IMR-90 (cell line): ENCODE results near the gene LYZ. TPM values are rescaled to one million over a fixed set of nuclear protein-coding genes. Genes with fewer than 3 reads are reported as not detected.

ENCODE experiments used
- ATAC-seq: fragments of 200-7000 bp; cut with Tn5 transposase; 2 replicates; pipeline ENCODE4 v1.9.1; 2020; ENCODE audit warnings: low read depth, mild to moderate bottlenecking, moderate library complexity
- BruUV-seq: library from RNA; stranded (reverse); fragments of 400-500 nt; replicated peaks from 2 replicates; lab custom pipeline; 2021; lab: Mats Ljungman, UMichigan
- CTCF ChIA-PET: fragments of 300-600 bp; formaldehyde crosslinking; extraction: SDS; loops from one replicate; lab custom pipeline; 2021; ENCODE audit warnings: antibody characterized with exemption; lab: Yijun Ruan, JAX
- POLR2A ChIA-PET: fragments of 300-600 bp; sonication (Branson Sonifier 250); formaldehyde crosslinking; loops from one replicate; lab custom pipeline; 2022; ENCODE audit warnings: antibody characterized with exemption; ENCODE audit not compliant: unreplicated experiment; lab: Charles Lee
- DNase-seq: peaks from one replicate; pipeline ENCODE4 v3.0.0; 2013
- H2AFZ ChIP-seq: replicated peaks from 2 replicates; pipeline ENCODE3; 2013; ENCODE audit warnings: low read length, mild to moderate bottlenecking; ENCODE audit not compliant: poor library complexity
- H2AK5ac ChIP-seq: 2 replicates; pipeline ENCODE4 v1.6.1; 2013; ENCODE audit warnings: low read depth, low read length, inconsistent platforms
- H2AK9ac ChIP-seq: replicated peaks from 2 replicates; pipeline ENCODE3; 2013; ENCODE audit warnings: mild to moderate bottlenecking, low read depth, low read length, moderate library complexity; ENCODE audit not compliant: poor library complexity
- H2BK120ac ChIP-seq: 2 replicates; pipeline ENCODE4 v1.6.1; 2013; ENCODE audit warnings: low read depth, low read length, inconsistent platforms
- H2BK15ac ChIP-seq: 3 replicates; pipeline ENCODE4 v1.6.1; 2013; ENCODE audit warnings: low read depth, low read length, inconsistent platforms
- H2BK20ac ChIP-seq: 2 replicates; pipeline ENCODE4 v1.6.1; 2013; ENCODE audit warnings: low read depth, mild to moderate bottlenecking, inconsistent platforms, low read length, moderate library complexity
- H2BK5ac ChIP-seq: 2 replicates; pipeline ENCODE4 v1.6.1; 2013; ENCODE audit warnings: mild to moderate bottlenecking, low read depth, low read length, inconsistent platforms; ENCODE audit not compliant: poor library complexity, severe bottlenecking
- H3K14ac ChIP-seq: replicated peaks from 2 replicates; pipeline ENCODE4 v1.6.1; 2013; ENCODE audit warnings: low read depth, low read length, inconsistent platforms
- H3K18ac ChIP-seq: 2 replicates; pipeline ENCODE4 v1.6.1; 2013; ENCODE audit warnings: low read depth, low read length, control low read depth
- H3K23ac ChIP-seq: 2 replicates; pipeline ENCODE4 v1.6.1; 2013; ENCODE audit warnings: low read depth, low read length, inconsistent platforms
- H3K27ac ChIP-seq: 2 replicates; pipeline ENCODE4 v1.5.1; 2013; ENCODE audit warnings: mild to moderate bottlenecking, control low read depth, low read length; ENCODE audit not compliant: insufficient read depth
- H3K27me3 ChIP-seq: 2 replicates; pipeline ENCODE4 v1.6.1; 2013; ENCODE audit warnings: low read length; ENCODE audit not compliant: control insufficient read depth, insufficient read depth
- H3K36me3 ChIP-seq: 2 replicates; pipeline ENCODE4 v1.6.1; 2013; ENCODE audit warnings: low read length, mixed read lengths; ENCODE audit not compliant: control insufficient read depth, insufficient read depth
- H3K4ac ChIP-seq: 2 replicates; pipeline ENCODE4 v1.6.1; 2013; ENCODE audit warnings: low read depth, low read length, inconsistent platforms
- H3K4me1 ChIP-seq: 2 replicates; pipeline ENCODE4 v1.6.1; 2013; ENCODE audit warnings: low read length, mixed read lengths; ENCODE audit not compliant: control insufficient read depth, insufficient read depth
- H3K4me2 ChIP-seq: 2 replicates; pipeline ENCODE4 v1.6.1; 2013; ENCODE audit warnings: low read depth, mild to moderate bottlenecking, control low read depth, low read length, moderate library complexity
- H3K4me3 ChIP-seq: 2 replicates; pipeline ENCODE4 v1.5.1; 2013; ENCODE audit warnings: low read depth, mild to moderate bottlenecking, control low read depth, low read length, moderate library complexity; ENCODE audit not compliant: insufficient read depth
- H3K56ac ChIP-seq: 2 replicates; pipeline ENCODE4 v1.6.1; 2013; ENCODE audit warnings: low read length, inconsistent platforms; ENCODE audit not compliant: insufficient read depth; ENCODE audit errors: extremely low read depth
- H3K79me1 ChIP-seq, 2 experiments: 2 replicates each; pipeline ENCODE4 v1.6.1; 2013; ENCODE audit warnings: low read length in 2 of 2, inconsistent platforms in 1 of 2, low read depth in 1 of 2
- H3K9ac ChIP-seq: 2 replicates; pipeline ENCODE4 v1.6.1; 2013; ENCODE audit warnings: low read depth, low read length, control low read depth
- H3K9me1 ChIP-seq: 2 replicates; pipeline ENCODE4 v1.6.1; 2013; ENCODE audit warnings: low read length, inconsistent platforms; ENCODE audit not compliant: insufficient read depth
- H3K9me3 ChIP-seq: 2 replicates; pipeline ENCODE4 v1.6.1; 2013; ENCODE audit warnings: low read length; ENCODE audit not compliant: control insufficient read depth, insufficient read depth
- H4K20me1 ChIP-seq: 2 replicates; pipeline ENCODE4 v1.6.1; 2013; ENCODE audit warnings: low read length, inconsistent platforms; ENCODE audit not compliant: insufficient read depth
- H4K5ac ChIP-seq: 2 replicates; pipeline ENCODE4 v1.6.1; 2013; ENCODE audit warnings: mild to moderate bottlenecking, low read depth, low read length, control low read depth
- H4K8ac ChIP-seq, 2 experiments: 2 replicates each; pipeline ENCODE4 v1.6.1; 2013; ENCODE audit warnings: low read depth in 2 of 2, low read length in 2 of 2, control low read depth in 1 of 2, inconsistent platforms in 1 of 2
- H4K91ac ChIP-seq: 2 replicates; pipeline ENCODE4 v1.6.1; 2013; ENCODE audit warnings: low read depth, low read length, inconsistent platforms; ENCODE audit not compliant: insufficient read depth
- BHLHE40 ChIP-seq: fragments of 150-350 bp; IDR thresholded peaks from 2 replicates; pipeline ENCODE4 v1.6.1; 2016; ENCODE audit warnings: mild to moderate bottlenecking, low read depth, low read length
- CHD1 ChIP-seq: IDR thresholded peaks from 2 replicates; pipeline ENCODE4 v1.6.1; 2012; ENCODE audit warnings: low read depth, low read length, improper control_type of control experiment
- FOS ChIP-seq: fragments of 150-350 bp; IDR thresholded peaks from 2 replicates; pipeline ENCODE4 v1.6.1; 2016; ENCODE audit warnings: low read depth, low read length
- MAFK ChIP-seq: IDR thresholded peaks from 2 replicates; pipeline ENCODE4 v1.6.1; 2012; ENCODE audit warnings: low read depth, low read length, improper control_type of control experiment
- MAZ ChIP-seq: IDR thresholded peaks from 2 replicates; pipeline ENCODE4 v1.6.1; 2012; ENCODE audit warnings: low read depth, mild to moderate bottlenecking, low read length, improper control_type of control experiment, moderate library complexity, borderline replicate concordance
- NFE2L2 ChIP-seq: fragments of 150-350 bp; IDR thresholded peaks from 2 replicates; pipeline ENCODE4 v1.6.1; 2016; ENCODE audit warnings: low read depth, mild to moderate bottlenecking, low read length
- POLR2A ChIP-seq: IDR thresholded peaks from 2 replicates; pipeline ENCODE4 v1.6.1; 2012; ENCODE audit warnings: mild to moderate bottlenecking, low read depth, low read length
- RAD21 ChIP-seq: IDR thresholded peaks from 2 replicates; pipeline ENCODE4 v1.6.1; 2012; ENCODE audit warnings: low read length, improper control_type of control experiment
- RFX5 ChIP-seq: IDR thresholded peaks from 2 replicates; pipeline ENCODE4 v1.8.0; 2012; ENCODE audit warnings: low read depth, mild to moderate bottlenecking, low read length, moderate library complexity
- USF2 ChIP-seq: fragments of 150-350 bp; IDR thresholded peaks from 2 replicates; pipeline ENCODE4 v1.6.1; 2017; ENCODE audit warnings: mild to moderate bottlenecking, antibody characterized with exemption, low read length, low read depth
- WGBS, 2 experiments: methylation state at CpG; one replicate each; pipeline versions ENCODE4 v1.1.5 to v1.1.7; 2013; ENCODE audit warnings: missing lambda C conversion rate in 2 of 2; ENCODE audit not compliant: insufficient read length in 1 of 2; ENCODE audit errors: extremely low coverage in 2 of 2; 5-methylcytosine and 5-hydroxymethylcytosine counted together
- dilution Hi-C: fragments of 300-500 bp; cut with HindIII; formaldehyde crosslinking; loops from one replicate; pipeline ENCODE4 v1.14.3; 2018; ENCODE audit warnings: low sequenced_read_pairs; ENCODE audit not compliant: unreplicated experiment
- in situ Hi-C: fragments of 300-500 bp; cut with MboI; formaldehyde crosslinking; loops from 3 replicates; pipeline ENCODE4 v1.14.3; 2019; ENCODE audit warnings: low sequenced_read_pairs, inconsistent platforms, mixed read lengths
- intact Hi-C: fragments of 100-400 bp; cut with micrococcal nuclease; formaldehyde crosslinking; loops from 2 replicates; pipeline ENCODE4 v1.10.0; 2022
- polyA plus RNA-seq, 3 experiments: library from polyadenylated mRNA; depleted of rRNA; stranded (reverse); fragments of >200 nt; gene quantifications; 2 replicates each; pipeline ENCODE4 v1.2.3, GENCODE V29; 2012; ENCODE audit warnings: low replicate concordance in 1 of 3
- total RNA-seq: library from RNA; depleted of rRNA; stranded (reverse); fragments of >200 nt; gene quantifications from 2 replicates; pipeline ENCODE4 v1.2.3, GENCODE V29; 2012
- TF ChIP-seq, protein P1 (sequence below): fragments of 150-350 bp; IDR thresholded peaks from 2 replicates; pipeline ENCODE4 v1.6.1; 2016; ENCODE audit warnings: low read depth, mild to moderate bottlenecking, low read length, moderate library complexity, borderline replicate concordance

Gene LYZ
- total and polyA plus RNA-seq, 2 of the 4 experiments (the other 2 are of a cell fraction): not detected

DNA sequence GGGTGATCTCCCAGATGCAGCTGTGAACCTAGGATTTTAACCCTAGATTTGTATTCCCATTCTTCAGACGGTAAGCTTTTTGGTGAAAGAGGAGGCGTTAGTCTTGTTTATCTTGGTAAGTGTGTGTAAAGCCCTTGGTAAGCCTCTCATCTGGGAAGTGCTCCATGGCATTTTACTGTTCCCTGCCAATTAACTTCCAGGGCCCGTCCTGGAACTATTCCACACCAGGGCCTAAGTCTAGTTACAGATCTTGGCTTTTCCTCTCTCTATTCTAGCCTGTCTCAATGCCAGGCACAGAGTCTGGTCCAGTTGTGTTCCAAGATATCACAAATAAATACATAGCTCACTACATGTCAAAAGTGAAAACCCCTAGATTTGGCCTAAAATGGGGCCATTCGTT is 53.8 kb downstream of the LYZ start:
- dilution Hi-C loops: no loop called here

More for the DNA sequence above, 53.8 kb downstream of the LYZ start:
- Histone ChIP-seq H4K5ac (no peak overlapping the region), H3K4me2 (no peak overlapping the region), H3K79me1 (no peaks in the 10 kb centered on the region; a peak in 1 of 4 replicates), H2BK5ac (no peak overlapping the region), H3K36me3 (no peaks in the 10 kb centered on the region), H2AK9ac (no peak overlapping the region), H3K9ac (no peak overlapping the region), H2BK120ac (no peak overlapping the region), H3K9me3 (no peaks in the 10 kb centered on the region; the same call in 1 of the 2 replicates), H3K4me1 (peaks cover 6% of the 10 kb centered on the region; the same call in 1 of the 2 replicates), H3K56ac (0 out of 2 replicates have a peak overlapping the region, but pooled peaks have one; percentile 21), H2BK20ac (no peak overlapping the region), H4K8ac (no peak overlapping the region), H2BK15ac (no peak overlapping the region), H2AK5ac (no peak overlapping the region), H3K27me3 (no peaks in the 10 kb centered on the region), H2AFZ (no peak overlapping the region), H3K23ac (no peak overlapping the region), H3K14ac (no peak overlapping the region), H3K18ac (no peak overlapping the region), H3K9me1 (no peaks in the 10 kb centered on the region; the same call in 1 of the 2 replicates), H4K91ac (no peak overlapping the region), H4K20me1 (no peaks in the 10 kb centered on the region), H3K4ac (no peak overlapping the region), H3K27ac (no peak overlapping the region), H3K4me3 (no peak overlapping the region)
- WGBS, 2 experiments: 57% methylated on average over 1 of the region's 4 CpGs; no CpG with 5 or more reads in 1 of the 2 experiments
- ChIA-PET POLR2A (no interaction called here), CTCF (interaction anchor here (0.6 kb wide), 1 partner anchor 154 kb away, joined by 3 read pairs; no protein-coding TSS in a partner anchor)
- no peak for TF ChIP-seq NFE2L2
- no peak for TF ChIP-seq BHLHE40
- TF ChIP-seq MAFK: no peak
- TF ChIP-seq RFX5: no peak
- no peak for TF ChIP-seq CHD1
- TF ChIP-seq, protein P1, sequence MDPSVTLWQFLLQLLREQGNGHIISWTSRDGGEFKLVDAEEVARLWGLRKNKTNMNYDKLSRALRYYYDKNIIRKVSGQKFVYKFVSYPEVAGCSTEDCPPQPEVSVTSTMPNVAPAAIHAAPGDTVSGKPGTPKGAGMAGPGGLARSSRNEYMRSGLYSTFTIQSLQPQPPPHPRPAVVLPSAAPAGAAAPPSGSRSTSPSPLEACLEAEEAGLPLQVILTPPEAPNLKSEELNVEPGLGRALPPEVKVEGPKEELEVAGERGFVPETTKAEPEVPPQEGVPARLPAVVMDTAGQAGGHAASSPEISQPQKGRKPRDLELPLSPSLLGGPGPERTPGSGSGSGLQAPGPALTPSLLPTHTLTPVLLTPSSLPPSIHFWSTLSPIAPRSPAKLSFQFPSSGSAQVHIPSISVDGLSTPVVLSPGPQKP: no peak
- no peak for TF ChIP-seq MAZ
- TF ChIP-seq USF2: no peak
- TF ChIP-seq POLR2A: no peak
- no peak for TF ChIP-seq RAD21
- no peak for TF ChIP-seq FOS
- in situ Hi-C loops: no loop called here
- DNase-seq: no peak
- BruUV-seq: no TSS peak
- ATAC-seq: no peak
- intact Hi-C loops: no loop called here
